B cell (primary cell): ENCODE results near the gene ACCS.

Source experiments
- CTCF ChIP-seq: fragments of 200-600 bp; IDR thresholded peaks from one replicate; pipeline ENCODE4 v1.8.0; 2022; ENCODE audit warnings: antibody characterized with exemption, mild to moderate bottlenecking
- EZH2 ChIP-seq: IDR thresholded peaks from 2 replicates; pipeline ENCODE4 v1.6.1; 2012; ENCODE audit warnings: borderline replicate concordance, low read depth, mild to moderate bottlenecking, moderate library complexity, low read length; ENCODE audit not compliant: insufficient read depth, poor library complexity, severe bottlenecking

- TF ChIP-seq CTCF (no peak), EZH2 (no peak)
Observed at GRCh38 chr11:44065161-44065661, 859 bp upstream of the ACCS start.
